Hepatic stellate cell (primary cell): ENCODE data around the gene PCDHGA6.
A peak's percentile ranks its signal among the peaks of the same experiment; 100 is the strongest.
"Not testable (repeated sequence)": the region's sequence is repeated elsewhere in the genome, so short reads cannot be mapped to it uniquely, and the experiment has no call there.

Experiments used
- DNase-seq: peaks from one replicate; pipeline ENCODE4 v3.0.0; 2011; ENCODE audit warnings: low spot score

The PCDHGA6 gene

DNA sequence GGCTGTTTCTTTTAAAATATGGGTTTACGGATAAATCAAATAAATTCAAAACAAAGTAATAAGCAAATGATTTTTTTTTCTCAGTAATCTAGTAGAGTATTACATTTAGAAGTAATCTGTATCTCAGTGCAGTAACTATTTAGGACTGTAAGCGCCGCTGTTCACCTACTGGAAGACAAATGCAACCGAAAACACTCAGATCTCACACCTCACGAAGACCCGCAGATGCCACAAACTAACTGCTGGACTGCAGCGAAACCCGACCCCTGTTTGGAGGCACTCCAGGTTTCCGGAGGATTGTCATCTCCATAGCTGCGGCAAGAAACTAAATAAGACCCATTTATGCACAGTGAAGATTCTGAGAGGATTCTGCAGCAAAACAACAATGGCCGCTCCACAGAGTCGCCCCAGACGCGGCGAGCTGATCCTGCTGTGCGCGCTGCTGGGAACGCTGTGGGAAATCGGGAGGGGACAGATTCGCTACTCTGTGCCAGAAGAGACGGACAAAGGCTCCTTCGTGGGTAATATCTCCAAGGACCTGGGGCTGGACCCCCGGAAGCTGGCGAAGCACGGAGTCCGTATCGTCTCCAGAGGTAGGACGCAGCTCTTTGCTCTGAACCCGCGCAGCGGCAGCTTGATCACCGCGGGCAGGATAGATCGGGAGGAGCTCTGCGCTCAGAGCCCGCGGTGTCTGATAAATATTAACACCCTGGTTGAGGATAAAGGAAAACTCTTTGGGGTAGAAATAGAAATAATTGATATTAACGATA is 18.9 kb downstream of the PCDHGA6 start, which contains the start of gene PCDHGA8:
Gene PCDHGA8 (plus strand): TSS at position 205 of the 770 bp plus-strand sequence. CDS start 181 bp downstream, at position 386.
- peak; percentile 38 for DNase-seq

- no peak for DNase-seq
Measured at GRCh38 chr5:141393267-141393666, 19.6 kb downstream of the PCDHGA6 start.

GRCh38 chr5:141394401-141395187 is 20.9 kb downstream of the PCDHGA6 start:
- not testable (repeated sequence) for DNase-seq

DNA sequence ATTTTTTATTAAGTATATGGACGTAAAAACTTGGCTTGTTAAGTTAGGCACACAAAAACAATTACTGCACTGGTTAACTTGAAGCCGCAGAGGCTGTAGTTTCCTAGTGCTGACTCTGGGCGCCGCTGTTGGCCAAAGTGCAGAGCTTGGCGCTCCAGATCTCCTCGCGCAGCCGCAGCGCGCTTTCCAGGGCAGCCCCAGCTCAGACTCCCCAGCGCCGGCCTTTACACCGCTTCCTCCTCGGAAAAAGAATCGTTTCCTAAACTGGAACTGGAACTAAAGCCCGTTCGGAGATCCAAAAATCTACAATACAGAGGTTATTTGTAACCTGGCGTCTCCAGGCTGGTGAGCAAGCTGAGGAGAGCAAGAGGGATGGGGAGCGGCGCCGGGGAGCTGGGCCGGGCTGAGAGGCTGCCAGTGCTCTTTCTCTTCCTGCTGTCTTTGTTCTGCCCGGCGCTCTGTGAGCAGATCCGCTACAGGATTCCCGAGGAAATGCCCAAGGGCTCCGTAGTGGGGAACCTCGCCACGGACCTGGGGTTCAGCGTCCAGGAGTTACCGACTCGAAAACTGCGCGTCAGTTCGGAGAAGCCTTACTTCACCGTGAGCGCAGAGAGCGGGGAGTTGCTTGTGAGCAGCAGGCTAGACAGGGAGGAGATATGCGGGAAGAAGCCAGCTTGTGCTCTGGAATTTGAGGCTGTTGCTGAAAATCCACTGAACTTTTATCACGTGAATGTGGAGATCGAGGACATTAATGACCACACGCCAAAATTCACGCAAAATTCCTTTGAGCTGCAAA is 24.3 kb downstream of the PCDHGA6 start, which contains the start of gene PCDHGB5:
Gene PCDHGB5 (plus strand): TSS at position 192 of the 796 bp plus-strand sequence. CDS start 181 bp downstream, at position 373.
- peak; percentile 50 for DNase-seq

DNA sequence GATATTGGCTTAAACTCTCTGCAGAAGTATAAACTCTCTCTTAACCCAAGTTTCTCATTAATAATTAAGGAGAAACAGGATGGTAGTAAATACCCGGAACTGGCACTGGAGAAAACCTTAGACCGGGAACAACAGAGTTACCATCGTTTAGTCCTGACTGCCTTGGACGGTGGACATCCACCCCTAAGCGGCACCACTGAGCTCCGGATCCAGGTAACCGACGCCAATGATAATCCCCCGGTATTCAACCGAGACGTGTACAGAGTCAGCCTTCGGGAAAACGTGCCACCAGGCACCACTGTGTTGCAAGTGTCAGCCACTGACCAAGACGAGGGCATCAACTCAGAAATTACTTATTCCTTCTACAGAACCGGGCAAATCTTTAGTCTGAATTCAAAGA is 24.9 kb downstream of the PCDHGA6 start:
- DNase-seq: no peak

DNA sequence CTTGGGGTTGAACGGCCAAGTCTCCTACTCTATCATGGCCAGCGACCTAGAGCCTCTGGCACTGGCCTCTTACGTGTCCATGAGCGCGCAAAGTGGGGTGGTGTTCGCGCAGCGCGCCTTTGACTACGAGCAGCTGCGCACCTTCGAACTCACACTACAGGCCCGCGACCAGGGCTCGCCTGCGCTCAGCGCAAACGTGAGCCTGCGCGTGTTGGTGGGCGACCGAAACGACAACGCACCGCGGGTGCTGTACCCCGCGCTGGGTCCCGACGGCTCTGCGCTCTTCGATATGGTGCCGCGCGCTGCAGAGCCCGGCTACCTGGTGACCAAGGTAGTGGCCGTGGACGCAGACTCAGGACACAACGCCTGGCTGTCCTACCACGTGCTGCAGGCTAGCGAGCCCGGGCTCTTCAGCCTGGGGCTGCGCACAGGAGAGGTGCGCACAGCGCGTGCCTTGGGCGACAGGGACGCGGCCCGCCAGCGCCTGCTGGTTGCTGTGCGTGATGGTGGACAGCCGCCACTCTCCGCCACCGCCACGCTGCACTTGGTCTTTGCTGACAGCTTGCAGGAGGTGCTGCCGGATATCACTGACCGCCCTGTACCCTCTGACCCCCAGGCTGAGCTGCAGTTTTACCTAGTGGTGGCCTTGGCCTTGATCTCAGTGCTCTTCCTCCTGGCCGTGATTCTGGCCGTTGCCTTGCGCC is 26.0 kb downstream of the PCDHGA6 start:
- DNase-seq: no peak

GRCh38 chr5:141402553-141403243 is 29.0 kb downstream of the PCDHGA6 start, which contains the start of gene PCDHGA9:
PCDHGA9 (plus strand) TSS chr5:141402778; CDS start chr5:141402953, 175 bp downstream.
- DNase-seq: peak; percentile 55

DNA sequence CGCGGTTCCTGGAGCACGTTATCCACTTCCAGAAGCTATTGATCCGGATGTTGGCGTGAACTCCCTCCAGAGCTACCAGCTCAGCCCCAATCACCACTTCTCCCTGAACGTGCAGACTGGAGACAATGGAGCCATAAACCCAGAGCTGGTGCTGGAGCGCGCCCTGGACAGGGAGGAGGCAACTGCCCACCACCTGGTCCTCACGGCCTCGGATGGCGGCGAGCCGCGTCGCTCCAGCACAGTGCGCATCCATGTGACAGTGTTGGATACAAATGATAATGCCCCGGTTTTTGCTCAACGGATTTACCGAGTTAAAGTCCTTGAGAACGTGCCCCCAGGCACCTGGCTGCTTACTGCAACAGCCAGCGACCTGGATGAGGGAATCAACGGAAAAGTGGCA is 29.7 kb downstream of the PCDHGA6 start:
- no peak for DNase-seq

DNA sequence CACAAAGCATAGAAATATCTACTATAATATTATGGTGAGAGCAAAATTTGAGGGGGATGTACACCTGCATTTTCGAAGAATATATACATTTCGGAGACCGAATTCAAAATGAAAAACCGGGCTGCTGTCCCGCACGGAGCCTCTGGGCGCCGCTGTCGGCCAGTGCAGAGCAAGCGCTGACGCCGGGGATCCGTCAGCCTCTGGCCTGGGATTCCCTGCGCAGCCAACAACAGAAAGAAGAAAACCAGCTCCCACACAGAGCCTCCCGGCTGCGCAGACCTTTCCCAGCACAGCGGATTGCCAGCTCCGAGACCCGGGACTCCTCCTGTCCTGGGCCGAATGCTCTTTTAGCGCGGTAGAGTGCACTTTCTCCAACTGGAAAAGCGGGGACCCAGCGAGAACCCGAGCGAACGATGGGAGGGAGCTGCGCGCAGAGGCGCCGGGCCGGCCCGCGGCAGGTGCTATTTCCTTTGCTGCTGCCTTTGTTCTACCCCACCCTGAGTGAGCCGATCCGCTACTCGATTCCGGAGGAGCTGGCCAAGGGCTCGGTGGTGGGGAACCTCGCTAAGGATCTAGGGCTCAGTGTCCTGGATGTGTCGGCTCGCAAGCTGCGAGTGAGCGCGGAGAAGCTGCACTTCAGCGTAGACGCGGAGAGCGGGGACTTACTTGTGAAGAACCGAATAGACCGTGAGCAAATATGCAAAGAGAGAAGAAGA is 34.3 kb downstream of the PCDHGA6 start, which contains the start of gene PCDHGB6:
Gene PCDHGB6 (plus strand): TSS at position 232 of the 716 bp plus-strand sequence. CDS start 182 bp downstream, at position 414.
- DNase-seq: not testable (repeated sequence)

DNA sequence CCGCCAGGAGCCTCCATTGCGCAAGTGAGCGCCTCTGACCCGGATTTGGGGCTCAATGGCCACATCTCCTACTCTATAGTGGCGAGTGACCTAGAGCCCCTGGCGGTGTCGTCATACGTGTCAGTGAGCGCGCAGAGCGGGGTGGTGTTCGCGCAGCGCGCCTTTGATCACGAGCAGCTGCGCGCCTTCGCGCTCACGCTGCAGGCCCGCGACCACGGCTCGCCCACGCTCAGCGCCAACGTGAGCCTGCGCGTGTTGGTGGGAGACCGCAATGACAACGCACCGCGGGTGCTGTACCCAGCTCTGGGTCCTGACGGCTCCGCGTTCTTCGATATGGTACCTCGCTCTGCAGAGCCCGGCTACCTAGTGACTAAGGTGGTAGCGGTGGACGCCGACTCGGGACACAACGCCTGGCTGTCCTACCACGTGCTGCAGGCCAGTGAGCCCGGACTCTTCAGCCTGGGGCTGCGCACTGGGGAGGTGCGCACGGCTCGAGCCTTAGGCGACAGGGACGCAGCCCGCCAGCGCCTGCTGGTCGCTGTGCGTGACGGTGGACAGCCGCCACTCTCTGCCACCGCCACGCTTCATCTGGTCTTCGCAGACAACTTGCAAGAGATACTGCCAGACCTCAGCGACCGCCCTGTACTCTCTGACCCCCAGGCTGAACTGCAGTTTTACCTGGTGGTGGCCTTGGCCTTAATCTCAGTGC is 36.1 kb downstream of the PCDHGA6 start:
- DNase-seq: no peak

- DNase-seq: no peak
Measured at GRCh38 chr5:141411575-141411974, 37.9 kb downstream of the PCDHGA6 start.

DNA sequence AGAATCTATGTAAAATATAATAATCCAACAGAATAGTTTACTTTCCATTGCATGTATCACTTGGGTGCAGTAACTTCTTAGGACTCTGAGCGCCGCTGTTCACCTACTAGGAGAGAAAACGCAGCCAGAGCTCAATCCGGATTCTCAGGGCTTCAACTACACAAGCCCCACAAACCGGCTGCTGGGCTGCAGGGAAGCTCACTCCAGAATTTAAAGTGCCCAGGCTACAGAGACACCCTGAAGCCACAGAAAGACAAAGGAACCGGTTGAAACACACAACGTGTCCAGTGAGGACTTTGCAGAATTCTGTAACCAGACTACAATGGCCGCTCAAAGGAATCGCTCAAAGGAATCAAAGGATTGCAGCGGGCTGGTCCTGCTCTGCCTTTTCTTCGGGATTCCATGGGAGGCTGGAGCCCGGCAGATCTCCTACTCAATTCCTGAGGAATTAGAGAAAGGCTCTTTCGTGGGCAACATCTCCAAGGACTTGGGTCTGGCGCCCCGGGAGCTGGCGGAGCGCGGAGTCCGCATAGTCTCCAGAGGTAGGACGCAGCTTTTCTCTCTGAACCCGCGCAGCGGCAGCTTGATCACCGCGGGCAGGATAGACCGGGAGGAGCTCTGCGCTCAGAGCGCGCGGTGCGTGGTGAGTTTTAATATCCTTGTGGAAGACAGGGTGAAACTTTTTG is 39.3 kb downstream of the PCDHGA6 start, which contains the start of gene PCDHGA10:
Gene PCDHGA10 (plus strand): TSS at position 134 of the 686 bp plus-strand sequence. CDS start 189 bp downstream, at position 323.
- peak; percentile 78 for DNase-seq

DNA sequence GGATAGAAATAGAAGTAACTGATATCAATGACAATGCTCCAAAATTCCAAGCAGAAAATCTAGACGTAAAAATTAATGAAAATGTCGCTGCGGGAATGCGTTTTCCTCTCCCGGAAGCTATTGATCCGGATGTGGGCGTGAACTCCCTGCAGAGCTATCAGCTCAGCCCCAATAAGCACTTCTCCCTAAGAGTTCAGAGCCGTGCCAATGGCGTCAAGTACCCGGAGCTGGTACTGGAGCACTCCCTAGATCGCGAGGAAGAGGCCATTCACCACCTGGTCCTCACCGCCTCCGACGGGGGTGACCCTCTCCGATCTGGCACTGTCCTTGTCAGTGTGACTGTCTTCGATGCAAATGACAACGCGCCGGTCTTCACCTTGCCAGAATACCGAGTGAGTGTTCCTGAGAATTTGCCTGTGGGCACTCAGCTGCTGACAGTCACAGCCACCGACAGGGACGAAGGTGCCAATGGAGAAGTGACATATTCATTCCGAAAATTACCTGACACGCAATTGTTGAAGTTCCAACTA is 39.9 kb downstream of the PCDHGA6 start:
- no peak for DNase-seq

GRCh38 chr5:141414548-141415274 is 41.0 kb downstream of the PCDHGA6 start:
- not testable (repeated sequence) for DNase-seq

GRCh38 chr5:141415275-141415618 is 41.6 kb downstream of the PCDHGA6 start:
- DNase-seq: not testable (repeated sequence)

GRCh38 chr5:141417494-141418172 is 43.9 kb downstream of the PCDHGA6 start, which contains the start of gene PCDHGB7:
PCDHGB7 (plus strand) TSS chr5:141417677; CDS start chr5:141417860, 183 bp downstream.
- peak; percentile 83 for DNase-seq
